Activated naive CD4-positive, alpha-beta T cell treated with anti-CD3 and anti-CD28 coated beads, Interleukin-2, amount 10 ng/mL, durations not matched to agents 7 days and 5 days (primary cell): ENCODE results near the gene SH3GL2.

Experiments used
- CTCF ChIA-PET: fragments of 350-600 bp; sonication (Branson Sonifier 250); formaldehyde crosslinking; loops from one replicate; lab custom pipeline; 2021; ENCODE audit warnings: antibody characterized with exemption; lab: Charles Lee
- DNase-seq: peaks from one replicate; pipeline ENCODE4 v3.0.0-alpha.2; 2020
- H3K27ac Mint-ChIP-seq: one replicate; pipeline ENCODE4 v1.8.0; 2021; ENCODE audit warnings: mild to moderate bottlenecking, moderate library complexity, mixed read lengths
- H3K27me3 Mint-ChIP-seq: one replicate; pipeline ENCODE4 v1.8.0; 2021; ENCODE audit warnings: mild to moderate bottlenecking, mixed read lengths
- H3K36me3 Mint-ChIP-seq: one replicate; pipeline ENCODE4 v1.8.0; 2021; ENCODE audit warnings: mixed read lengths
- H3K4me1 Mint-ChIP-seq: one replicate; pipeline ENCODE4 v1.8.0; 2021; ENCODE audit warnings: mixed read lengths
- H3K4me3 Mint-ChIP-seq: one replicate; pipeline ENCODE4 v1.8.0; 2021; ENCODE audit warnings: mild to moderate bottlenecking, moderate library complexity, mixed read lengths
- H3K9me3 Mint-ChIP-seq: one replicate; pipeline ENCODE4 v1.8.0; 2021; ENCODE audit warnings: mixed read lengths

SH3GL2 gene

DNA sequence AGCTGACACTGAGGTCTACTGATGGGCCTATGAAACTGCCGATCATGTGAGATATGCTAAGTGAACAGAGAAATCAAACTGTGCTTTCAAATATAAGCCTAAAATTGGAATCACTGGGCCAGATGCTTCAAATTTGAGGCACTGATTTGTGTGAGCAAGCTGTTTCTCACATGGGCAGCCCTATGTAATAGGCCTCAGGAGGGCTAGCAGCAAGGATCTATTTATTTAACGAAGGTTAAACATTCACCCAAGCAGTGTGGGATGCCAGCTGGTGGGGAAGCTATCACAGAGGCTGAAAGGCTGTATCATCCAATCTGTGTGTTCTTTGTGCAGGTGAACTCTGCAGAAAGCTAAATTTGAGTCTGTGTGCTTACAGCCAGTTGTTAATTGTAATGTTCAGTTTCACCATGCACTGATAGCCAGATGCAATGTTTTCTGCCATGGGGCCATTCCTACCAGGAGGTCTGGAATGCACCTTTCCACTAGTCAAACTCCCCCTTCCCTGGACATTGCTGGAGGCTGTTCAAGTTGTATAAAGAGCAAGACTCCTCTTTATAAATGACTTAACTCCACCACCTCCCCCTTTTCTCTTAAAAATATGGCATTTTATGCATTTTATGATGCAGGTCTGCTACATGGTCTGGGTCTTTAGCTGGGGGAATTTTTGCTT lies 228.9 kb downstream of the SH3GL2 start:
- H3K27ac Mint-ChIP-seq = no peak overlapping the region
- H3K4me1 Mint-ChIP-seq = no peaks in the 10 kb centered on the region
- H3K9me3 Mint-ChIP-seq = no peaks in the 10 kb centered on the region

DNA sequence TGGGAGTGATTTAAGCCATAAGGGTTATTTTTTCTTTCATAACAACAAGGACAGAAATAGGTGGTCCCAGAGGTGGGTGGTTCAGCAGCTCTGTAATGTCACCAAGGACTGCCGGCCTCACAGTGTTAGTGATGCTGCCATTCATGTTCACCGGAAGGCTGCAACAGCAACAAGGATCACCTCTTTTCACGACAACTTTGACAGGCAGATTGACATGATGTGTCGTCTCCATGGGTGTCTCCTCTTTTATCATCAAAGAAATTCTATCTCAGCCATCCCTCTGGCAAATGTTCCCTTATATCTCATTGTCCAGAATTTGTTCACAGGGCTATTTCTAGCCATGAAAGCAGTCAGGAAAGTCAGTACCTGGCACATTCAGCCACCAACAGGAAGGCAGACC lies 231.5 kb downstream of the SH3GL2 start:
- no peak overlapping the region for H3K4me3 Mint-ChIP-seq
- CTCF ChIA-PET = interaction anchor here (1.0 to 2.6 kb wide), 7 partner anchors 12 to 799 kb away, joined by 3 to 18 read pairs (median 6); no protein-coding TSS in a partner anchor
- no peak overlapping the region for H3K27ac Mint-ChIP-seq
- no peaks in the 10 kb centered on the region for H3K4me1 Mint-ChIP-seq
- no peaks in the 10 kb centered on the region for H3K36me3 Mint-ChIP-seq
- H3K9me3 Mint-ChIP-seq = no peaks in the 10 kb centered on the region
- DNase-seq = no peak
- no peaks in the 10 kb centered on the region for H3K27me3 Mint-ChIP-seq

More for the DNA sequence above, 228.9 kb downstream of the SH3GL2 start:
- no peak for DNase-seq
- Mint-ChIP-seq H3K27me3 (no peaks in the 10 kb centered on the region), H3K36me3 (no peaks in the 10 kb centered on the region), H3K4me3 (no peak overlapping the region)
- CTCF ChIA-PET = no interaction called here

DNA sequence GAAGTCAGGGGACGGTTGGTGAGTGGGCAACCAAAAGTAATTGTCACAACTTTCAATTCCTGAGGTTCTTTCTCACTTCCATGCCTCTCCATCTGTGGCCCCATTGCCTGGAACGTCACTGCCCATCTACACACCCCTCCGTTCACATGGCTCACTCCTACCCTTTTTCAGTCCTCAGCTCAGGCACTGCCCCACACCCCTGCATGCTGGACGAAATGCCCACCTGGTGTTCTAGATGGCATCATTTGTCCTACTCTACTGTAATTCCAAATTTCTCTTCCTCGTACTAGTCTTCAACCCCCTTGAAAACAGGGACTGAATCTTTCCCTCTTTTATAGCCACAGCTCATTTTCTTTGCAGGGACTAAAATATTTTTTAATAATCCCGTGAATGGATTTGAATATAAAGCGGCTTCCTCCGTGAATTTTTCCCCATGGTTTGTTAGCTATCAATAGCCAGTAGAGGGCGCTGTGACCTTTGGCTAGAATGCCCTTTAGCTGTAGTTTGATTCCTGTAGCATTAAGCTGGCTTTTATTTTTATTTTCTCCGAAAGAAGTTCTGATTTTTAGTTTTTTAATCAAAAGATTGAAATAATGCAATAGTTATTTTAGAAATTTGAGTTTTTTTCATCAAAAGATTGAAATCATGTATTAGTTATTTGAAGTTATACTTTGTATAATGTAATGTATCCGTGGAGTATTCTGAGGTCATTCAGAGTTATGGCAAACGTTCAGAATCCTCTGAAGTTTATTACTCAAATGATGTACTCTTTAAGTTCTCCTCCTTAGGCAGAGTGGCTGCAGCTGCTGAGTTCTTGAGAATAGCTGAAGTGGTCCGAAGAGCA lies 232.1 kb downstream of the SH3GL2 start:
- H3K27me3 Mint-ChIP-seq = no peaks in the 10 kb centered on the region
- CTCF ChIA-PET = interaction anchor here (0.7 to 2.6 kb wide), 11 partner anchors 11 to 1217 kb away, joined by 3 to 18 read pairs (median 5); no protein-coding TSS in a partner anchor
- H3K4me3 Mint-ChIP-seq = no peak overlapping the region
- H3K9me3 Mint-ChIP-seq = no peaks in the 10 kb centered on the region
- no peak overlapping the region for H3K27ac Mint-ChIP-seq
- no peaks in the 10 kb centered on the region for H3K4me1 Mint-ChIP-seq
- peak; percentile 44 for DNase-seq
- no peaks in the 10 kb centered on the region for H3K36me3 Mint-ChIP-seq

DNA sequence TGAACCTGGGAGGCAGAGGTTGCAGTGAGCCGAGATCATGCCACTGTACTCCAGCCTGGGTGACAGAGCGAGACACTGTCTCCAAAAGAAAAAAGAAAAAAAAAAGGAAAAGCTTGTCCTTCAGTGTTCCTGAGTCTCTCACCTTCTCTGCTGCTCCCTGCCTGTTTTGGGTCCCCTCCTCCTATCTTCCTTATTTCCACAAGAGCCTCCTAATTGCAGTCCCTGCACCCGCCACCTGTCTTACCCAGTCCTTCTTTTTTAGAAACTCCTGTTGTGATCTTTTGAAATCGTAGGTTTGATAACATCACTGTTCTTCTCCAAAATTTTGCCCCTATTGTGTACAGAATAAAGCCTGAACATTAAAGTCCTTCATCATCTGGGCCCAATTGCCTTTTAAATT lies 234.9 kb downstream of the SH3GL2 start:
- CTCF ChIA-PET = interaction anchor here (1.3 kb wide), 1 partner anchor 9 kb away, joined by 4 read pairs; no protein-coding TSS in a partner anchor
- no peak overlapping the region for H3K27ac Mint-ChIP-seq

DNA sequence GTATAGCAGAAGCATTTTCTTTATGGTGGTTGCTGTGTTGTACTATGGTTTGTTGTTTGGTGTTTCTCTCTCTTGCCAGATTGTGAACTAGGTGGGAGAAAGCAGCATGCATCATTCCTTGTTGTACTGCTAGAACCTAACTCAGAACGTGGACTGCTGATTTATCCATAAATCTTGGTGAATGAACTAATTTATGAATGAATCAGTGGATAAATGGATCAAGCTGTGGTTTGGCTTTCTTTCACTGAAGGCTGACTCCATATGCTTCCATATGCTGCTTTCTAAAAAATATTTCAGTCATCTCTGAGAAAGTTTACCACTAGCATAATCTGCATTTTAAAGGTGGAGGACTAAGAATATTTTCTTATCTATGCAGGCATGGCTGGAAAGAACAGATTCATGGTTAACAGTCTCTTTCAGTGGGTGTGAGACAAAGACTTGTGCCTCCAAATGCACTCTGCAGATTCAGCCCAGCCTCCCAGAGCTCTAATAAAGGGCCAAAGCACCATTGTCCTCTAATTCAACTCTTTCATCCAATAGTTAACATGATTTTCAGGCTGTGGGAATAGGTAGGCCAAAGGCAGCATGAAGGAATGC lies 237.7 kb downstream of the SH3GL2 start:
- H3K27me3 Mint-ChIP-seq = no peaks in the 10 kb centered on the region
- no peak overlapping the region for H3K27ac Mint-ChIP-seq
- H3K4me3 Mint-ChIP-seq = no peak overlapping the region
- no peaks in the 10 kb centered on the region for H3K9me3 Mint-ChIP-seq
- CTCF ChIA-PET = no interaction called here
- no peak for DNase-seq
- no peaks in the 10 kb centered on the region for H3K36me3 Mint-ChIP-seq
- H3K4me1 Mint-ChIP-seq = peaks cover 6% of the 10 kb centered on the region

More for the DNA sequence above, 234.9 kb downstream of the SH3GL2 start:
- H3K27me3 Mint-ChIP-seq = no peaks in the 10 kb centered on the region
- H3K9me3 Mint-ChIP-seq = no peaks in the 10 kb centered on the region
- no peak for DNase-seq
- H3K4me3 Mint-ChIP-seq = no peak overlapping the region
- no peaks in the 10 kb centered on the region for H3K36me3 Mint-ChIP-seq
- no peaks in the 10 kb centered on the region for H3K4me1 Mint-ChIP-seq

DNA sequence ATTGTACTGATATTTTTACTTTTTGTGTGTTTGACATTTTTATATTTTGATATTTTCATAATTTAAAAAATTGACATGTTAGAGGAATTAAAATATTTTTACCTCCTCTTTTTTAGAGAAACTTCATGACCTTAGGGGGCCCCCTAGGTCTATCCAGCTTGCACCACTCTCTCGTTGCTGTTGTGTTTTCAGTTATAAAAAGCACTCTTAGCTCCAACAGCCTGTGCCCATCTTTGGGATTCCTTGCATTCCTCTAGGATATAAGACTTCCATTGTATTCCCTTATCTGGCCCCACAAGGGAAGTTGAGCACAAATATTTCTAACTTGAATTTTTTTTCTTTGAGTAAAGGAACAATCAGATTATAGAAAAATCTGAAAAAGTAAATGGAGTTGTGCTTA lies 245.3 kb downstream of the SH3GL2 start:
- Mint-ChIP-seq H3K27me3 (no peaks in the 10 kb centered on the region), H3K36me3 (no peaks in the 10 kb centered on the region), H3K27ac (no peak overlapping the region), H3K9me3 (no peaks in the 10 kb centered on the region), H3K4me3 (no peak overlapping the region), H3K4me1 (peaks cover 6% of the 10 kb centered on the region)
- DNase-seq = no peak
- CTCF ChIA-PET = no interaction called here

GRCh38 chr9:17824616-17825264 lies 245.9 kb downstream of the SH3GL2 start:
- Mint-ChIP-seq H3K4me1 (peaks cover 6% of the 10 kb centered on the region), H3K27me3 (no peaks in the 10 kb centered on the region), H3K27ac (no peak overlapping the region), H3K4me3 (no peak overlapping the region), H3K36me3 (no peaks in the 10 kb centered on the region), H3K9me3 (no peaks in the 10 kb centered on the region)
- CTCF ChIA-PET = interaction anchor here (1.7 kb wide), 1 partner anchor 14 kb away, joined by 6 read pairs; no protein-coding TSS in a partner anchor
- no peak for DNase-seq

DNA sequence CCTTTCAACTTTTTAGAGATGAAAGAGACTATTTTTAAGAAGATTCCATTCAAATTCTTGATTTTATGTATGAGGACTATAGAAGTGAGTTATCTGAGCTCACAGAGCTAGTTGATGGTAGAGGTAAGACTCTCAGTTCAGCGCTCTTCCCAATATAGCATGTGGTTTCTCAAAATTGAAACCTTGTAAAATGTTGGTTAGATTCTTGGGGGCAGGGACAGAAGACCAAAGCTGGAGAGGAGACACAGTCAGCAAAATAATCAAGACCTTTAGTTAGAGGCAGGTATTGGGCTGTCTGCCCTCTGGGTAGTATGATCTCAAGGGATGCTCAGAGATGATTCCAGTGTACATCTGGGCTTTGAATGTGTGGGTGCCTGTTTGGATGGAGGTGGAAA lies 246.4 kb downstream of the SH3GL2 start:
- CTCF ChIA-PET = interaction anchor here (1.7 kb wide), 1 partner anchor 14 kb away, joined by 6 read pairs; no protein-coding TSS in a partner anchor
- Mint-ChIP-seq H3K9me3 (no peaks in the 10 kb centered on the region), H3K4me3 (no peak overlapping the region), H3K4me1 (peaks cover 3% of the 10 kb centered on the region), H3K36me3 (no peaks in the 10 kb centered on the region), H3K27ac (no peak overlapping the region), H3K27me3 (no peaks in the 10 kb centered on the region)
- no peak for DNase-seq

GRCh38 chr9:17829064-17829463 lies 250.2 kb downstream of the SH3GL2 start:
- Mint-ChIP-seq H3K27me3 (no peaks in the 10 kb centered on the region), H3K4me1 (no peaks in the 10 kb centered on the region), H3K36me3 (no peaks in the 10 kb centered on the region), H3K27ac (no peak overlapping the region), H3K9me3 (no peaks in the 10 kb centered on the region), H3K4me3 (no peak overlapping the region)
- DNase-seq = no peak
- CTCF ChIA-PET = no interaction called here

DNA sequence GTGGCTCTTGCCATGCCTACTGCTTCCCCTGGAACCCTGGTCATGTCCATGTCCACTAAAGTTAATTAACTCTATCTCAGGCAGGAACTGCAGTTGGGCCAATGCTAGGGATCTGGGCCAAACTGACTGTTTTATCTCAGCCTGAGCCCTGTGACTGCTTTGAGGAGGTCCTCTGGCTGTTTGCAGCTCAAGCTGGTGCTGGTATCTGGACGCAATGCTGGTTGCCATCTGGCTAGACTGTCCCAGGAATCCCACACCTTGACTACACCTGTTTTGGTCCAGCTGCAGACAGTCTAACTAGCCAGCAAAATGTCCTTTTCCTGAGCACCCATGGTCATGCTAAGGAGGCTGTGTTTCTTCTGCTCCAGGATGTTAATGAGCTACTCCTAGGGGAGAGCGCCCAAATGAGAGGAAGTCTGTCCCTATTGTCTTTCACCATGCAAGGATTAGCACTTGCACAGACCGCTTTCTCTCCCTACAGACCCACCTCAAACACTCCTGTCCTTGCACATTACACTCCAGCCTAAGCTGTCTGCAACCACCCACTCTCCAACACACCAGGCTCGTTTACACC lies 251.0 kb downstream of the SH3GL2 start:
- CTCF ChIA-PET = no interaction called here
- Mint-ChIP-seq H3K27ac (no peak overlapping the region), H3K36me3 (no peaks in the 10 kb centered on the region), H3K4me3 (no peak overlapping the region), H3K9me3 (no peaks in the 10 kb centered on the region), H3K27me3 (no peaks in the 10 kb centered on the region), H3K4me1 (no peaks in the 10 kb centered on the region)
- no peak for DNase-seq

DNA sequence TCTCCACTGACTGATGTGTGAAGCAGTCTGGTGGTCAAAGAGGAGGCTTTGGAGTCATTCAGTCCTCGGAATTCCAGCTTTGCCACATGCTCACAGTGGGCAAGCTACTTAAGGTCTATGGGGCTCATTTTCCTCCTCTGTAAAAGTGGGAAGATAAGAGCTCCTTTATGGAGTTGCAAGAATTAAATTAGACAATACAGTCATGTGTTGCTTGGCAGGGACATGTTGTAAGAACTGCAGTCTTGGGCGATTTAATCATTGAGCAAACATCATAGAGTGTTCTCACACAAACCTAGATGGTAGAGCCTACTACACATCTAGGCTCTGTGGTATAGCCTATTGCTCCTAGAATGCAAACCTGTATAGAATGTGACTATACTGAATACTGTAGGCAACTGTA lies 253.9 kb downstream of the SH3GL2 start:
- Mint-ChIP-seq H3K4me1 (no peaks in the 10 kb centered on the region), H3K4me3 (no peak overlapping the region), H3K27ac (no peak overlapping the region), H3K9me3 (no peaks in the 10 kb centered on the region), H3K27me3 (no peaks in the 10 kb centered on the region), H3K36me3 (no peaks in the 10 kb centered on the region)
- DNase-seq = no peak
- CTCF ChIA-PET = no interaction called here

- DNase-seq = no peak
- Mint-ChIP-seq H3K4me3 (no peak overlapping the region), H3K9me3 (no peaks in the 10 kb centered on the region), H3K36me3 (no peaks in the 10 kb centered on the region), H3K27me3 (no peaks in the 10 kb centered on the region), H3K27ac (no peak overlapping the region), H3K4me1 (no peaks in the 10 kb centered on the region)
- CTCF ChIA-PET = no interaction called here
Observed at GRCh38 chr9:17833846-17834245, 255.0 kb downstream of the SH3GL2 start.

GRCh38 chr9:17837965-17838364 lies 259.1 kb downstream of the SH3GL2 start:
- H3K9me3 Mint-ChIP-seq = no peaks in the 10 kb centered on the region
- H3K36me3 Mint-ChIP-seq = no peaks in the 10 kb centered on the region
- CTCF ChIA-PET = interaction anchor here (0.9 kb wide), 1 partner anchor 27 kb away, joined by 4 read pairs; no protein-coding TSS in a partner anchor
- H3K27me3 Mint-ChIP-seq = no peaks in the 10 kb centered on the region
- no peaks in the 10 kb centered on the region for H3K4me1 Mint-ChIP-seq
- no peak for DNase-seq
- no peak overlapping the region for H3K27ac Mint-ChIP-seq
- H3K4me3 Mint-ChIP-seq = no peak overlapping the region

DNA sequence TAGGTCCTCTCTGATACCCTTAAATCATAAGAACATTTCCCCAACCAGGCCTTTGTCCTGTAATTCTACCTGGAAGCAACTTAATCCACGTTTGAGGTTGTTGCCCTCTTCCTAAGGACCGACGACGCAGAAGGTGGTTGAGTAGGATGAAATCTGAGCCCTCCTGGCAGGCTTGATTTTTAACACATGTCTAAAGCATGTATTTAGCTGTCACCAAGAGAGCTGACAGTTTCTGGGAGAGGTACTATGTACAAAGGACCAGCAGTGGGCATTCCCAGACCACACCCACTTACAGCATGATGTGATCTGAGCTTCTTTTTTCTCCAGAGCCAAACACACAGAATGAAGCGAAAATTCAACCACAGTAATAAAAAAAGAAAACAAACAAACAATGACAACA lies 260.9 kb downstream of the SH3GL2 start:
- H3K9me3 Mint-ChIP-seq = peaks cover 12% of the 10 kb centered on the region
- H3K4me1 Mint-ChIP-seq = no peaks in the 10 kb centered on the region
- no peak for DNase-seq
- no peak overlapping the region for H3K27ac Mint-ChIP-seq
- CTCF ChIA-PET = no interaction called here
- H3K36me3 Mint-ChIP-seq = no peaks in the 10 kb centered on the region
- H3K4me3 Mint-ChIP-seq = no peak overlapping the region
- no peaks in the 10 kb centered on the region for H3K27me3 Mint-ChIP-seq
